Stomach (tissue), 9 donors: ENCODE data around the gene ALDH1A1. TPM values are rescaled to one million over a fixed set of nuclear protein-coding genes. Genes with fewer than 3 reads are reported as not detected.

Experiments
- DNase-seq, 2 donors: peaks; one replicate each; pipeline versions ENCODE4 v3.0.0 to v3.0.0-alpha.2; 2013 to 2019
- H3K27ac ChIP-seq, 5 donors: fragments of 200-600 bp in 4 of 5; sonication (generic) in 4 of 5; one replicate each; pipeline ENCODE4 v1.5.1; 2013 to 2019; ENCODE audit warnings: mild to moderate bottlenecking in 1 of 5, moderate library complexity in 1 of 5
- H3K27me3 ChIP-seq, 3 donors: fragments of 200-600 bp; sonication (generic); one replicate each; pipeline ENCODE4 v1.5.1; 2017 to 2019; ENCODE audit warnings: mixed run types in 1 of 3
- H3K36me3 ChIP-seq, 4 donors: fragments of 200-600 bp; sonication (generic); 1 replicate in 3 of 4; 2 replicates in 1 of 4; pipeline ENCODE4 v1.5.1; 2016 to 2019
- H3K4me1 ChIP-seq, 4 donors: fragments of 200-600 bp; sonication (generic); one replicate each; pipeline ENCODE4 v1.5.1; 2016 to 2019
- H3K4me3 ChIP-seq, 4 donors: fragments of 200-600 bp; sonication (generic) in 3 of 4; one replicate each; pipeline ENCODE4 v1.5.1; 2016 to 2019; ENCODE audit warnings: mild to moderate bottlenecking in 1 of 4
- H3K9me3 ChIP-seq, 4 donors: fragments of 200-600 bp; sonication (generic); one replicate each; pipeline ENCODE4 v1.5.1; 2016 to 2019
- CTCF ChIP-seq, 7 experiments: fragments of 450-650 bp in 4 of 7; fragments of 200-600 bp in 3 of 7; sonication (generic) in 3 of 7; IDR thresholded peaks; one replicate each; pipeline ENCODE4 v1.5.1; 2016 to 2019; ENCODE audit warnings: antibody characterized with exemption in 7 of 7, control low read depth in 2 of 7, mild to moderate bottlenecking in 1 of 7
- EP300 ChIP-seq: sonication (generic); formaldehyde crosslinking; IDR thresholded peaks from one replicate; pipeline ENCODE4 v1.6.1; 2017; ENCODE audit warnings: antibody characterized with exemption
- POLR2A ChIP-seq, 4 donors: fragments of 450-650 bp; IDR thresholded peaks; one replicate each; pipeline ENCODE4 v1.6.1; 2016; ENCODE audit warnings: antibody characterized with exemption in 4 of 4, control low read depth in 2 of 4, mild to moderate bottlenecking in 1 of 4, moderate library complexity in 1 of 4
- POLR2AphosphoS5 ChIP-seq, 3 donors: sonication (generic); formaldehyde crosslinking; IDR thresholded peaks; one replicate each; pipeline ENCODE4 v1.6.1; 2016; ENCODE audit warnings: antibody characterized with exemption in 3 of 3
- WGBS, 5 donors: extraction: QIAGEN DNeasy Blood & Tissue Kit in 3 of 5; methylation state at CpG; one replicate each; pipeline versions ENCODE4 v1.1.5 to v1.1.7; 2013 to 2018; 5-methylcytosine and 5-hydroxymethylcytosine counted together
- intact Hi-C: fragments of 100-400 bp; cut with DNase I; formaldehyde crosslinking; loops from one replicate; pipeline ENCODE4 v1.15.1; 2023; ENCODE audit warnings: low total_unique reads
- polyA plus RNA-seq, 3 donors: library from polyadenylated mRNA; stranded (reverse); fragments of 200-250 nt; gene quantifications; one replicate each; pipeline ENCODE4 v1.2.3, GENCODE V29; 2013
- total RNA-seq, 5 donors: library from RNA; depleted of rRNA; stranded (reverse); fragments of >200 nt; gene quantifications; one replicate each; pipeline versions ENCODE4 v1.1.0 to v1.2.3, GENCODE V29; 2014 to 2016
- donor health status: healthy with polysubstance abuse.
- donor health status: Bipolar disorder and iron deficiency.
- donor health status: healthy.

ALDH1A1 gene
- total and polyA plus RNA-seq, 8 donors = 92.1 to 423 (median 252) TPM

- TF ChIP-seq CTCF (IDR thresholded peaks at IDR 0.05) = no peak
- no peak for TF ChIP-seq POLR2A (IDR thresholded peaks at IDR 0.05)
- no peak for TF ChIP-seq POLR2AphosphoS5 (IDR thresholded peaks at IDR 0.05)
- TF ChIP-seq EP300 = no peak
- WGBS, 5 donors = 86 to 100% (median 90%) methylated on average over 1 of the region's 1 CpG
- intact Hi-C loops = no loop called here
- no peaks in the 10 kb centered on the region for H3K9me3 ChIP-seq
- no peaks in the 10 kb centered on the region for H3K27me3 ChIP-seq
- no peaks in the 10 kb centered on the region for H3K4me1 ChIP-seq
- DNase-seq = no peak
- peaks cover 0 to 28% (median 14%) of the 10 kb centered on the region in 4 donors for H3K36me3 ChIP-seq
- no peak overlapping the region for H3K4me3 ChIP-seq
- no peak overlapping the region for H3K27ac ChIP-seq
These were observed 59.4 kb downstream of the ALDH1A1 start for GRCh38 chr9:72893437-72893836.

GRCh38 chr9:72891043-72891442 lies 61.8 kb downstream of the ALDH1A1 start:
- Histone ChIP-seq H3K4me3 (no peak overlapping the region), H3K27ac (no peak overlapping the region), H3K4me1 (no peaks in the 10 kb centered on the region), H3K9me3 (no peaks in the 10 kb centered on the region), H3K27me3 (no peaks in the 10 kb centered on the region), H3K36me3 (peaks cover 0 to 28% (median 19%) of the 10 kb centered on the region in 4 donors)
- WGBS, 5 donors = 63 to 84% (median 75%) methylated on average over 2 of the region's 2 CpGs
- no peak for DNase-seq
- intact Hi-C loops = no loop called here
- no peak for TF ChIP-seq POLR2AphosphoS5 (IDR thresholded peaks at IDR 0.05)

GRCh38 chr9:72888943-72889342 lies 63.9 kb downstream of the ALDH1A1 start:
- Histone ChIP-seq H3K4me3 (no peak overlapping the region), H3K27me3 (no peaks in the 10 kb centered on the region), H3K36me3 (peaks cover 0 to 28% (median 17%) of the 10 kb centered on the region in 4 donors), H3K4me1 (no peaks in the 10 kb centered on the region), H3K9me3 (no peaks in the 10 kb centered on the region), H3K27ac (no peak overlapping the region)
- no peak for TF ChIP-seq POLR2AphosphoS5 (IDR thresholded peaks at IDR 0.05)
- TF ChIP-seq CTCF (IDR thresholded peaks at IDR 0.05) = no peak
- TF ChIP-seq POLR2A (IDR thresholded peaks at IDR 0.05) = no peak
- no peak for TF ChIP-seq EP300
- 89 to 95% (median 92%) methylated on average over 2 of the region's 2 CpGs for WGBS, 5 donors
- intact Hi-C loops = no loop called here
- no peak for DNase-seq

GRCh38 chr9:72888067-72888466 lies 64.8 kb downstream of the ALDH1A1 start:
- peaks cover 0 to 24% (median 17%) of the 10 kb centered on the region in 4 donors for H3K36me3 ChIP-seq
- no peak overlapping the region for H3K4me3 ChIP-seq
- intact Hi-C loops = no loop called here
- no peak for DNase-seq
- no peaks in the 10 kb centered on the region for H3K4me1 ChIP-seq
- WGBS, 5 donors = 63 to 92% (median 73%) methylated on average over 2 of the region's 2 CpGs
- no peak overlapping the region for H3K27ac ChIP-seq
- TF ChIP-seq POLR2A (IDR thresholded peaks at IDR 0.05) = no peak
- H3K9me3 ChIP-seq = no peaks in the 10 kb centered on the region
- no peaks in the 10 kb centered on the region for H3K27me3 ChIP-seq

- no peaks in the 10 kb centered on the region for H3K9me3 ChIP-seq
- intact Hi-C loops = no loop called here
- H3K4me3 ChIP-seq = no peak overlapping the region
- no peak for DNase-seq
- peaks cover 0 to 5% (median 2%) of the 10 kb centered on the region in 4 donors for H3K4me1 ChIP-seq
- no peak overlapping the region for H3K27ac ChIP-seq
- TF ChIP-seq POLR2A (IDR thresholded peaks at IDR 0.05) = no peak
- TF ChIP-seq EP300 = no peak
- no peak for TF ChIP-seq CTCF (IDR thresholded peaks at IDR 0.05)
- no peak for TF ChIP-seq POLR2AphosphoS5 (IDR thresholded peaks at IDR 0.05)
- H3K36me3 ChIP-seq = peaks cover 0 to 18% (median 12%) of the 10 kb centered on the region in 4 donors
- WGBS, 5 donors = 98 to 100% (median 100%) methylated on average over 1 of the region's 1 CpG
- H3K27me3 ChIP-seq = no peaks in the 10 kb centered on the region
These were observed 66.5 kb downstream of the ALDH1A1 start for GRCh38 chr9:72886386-72886785.
